HEK293T (cell line): ENCODE measurements around the gene YWHAH.

Source experiments
- CTCF ChIA-PET: fragments of 350-600 bp; formaldehyde crosslinking; extraction: SDS; loops from one replicate; lab custom pipeline; 2021; ENCODE audit warnings: antibody characterized with exemption, inconsistent platforms; lab: Yijun Ruan, JAX
- POLR2A ChIA-PET: fragments of 350-600 bp; formaldehyde crosslinking; extraction: SDS; loops from one replicate; lab custom pipeline; 2020; ENCODE audit warnings: antibody characterized with exemption, inconsistent platforms; lab: Yijun Ruan, JAX
- DNase-seq: peaks from one replicate; pipeline ENCODE4 v3.0.0; 2012; ENCODE audit warnings: mixed read lengths; ENCODE audit errors: extremely low spot score
- ARNT ChIP-seq: fragments of 450-650 bp; IDR thresholded peaks from 2 replicates; pipeline ENCODE4 v1.6.1; 2017; ENCODE audit warnings: mild to moderate bottlenecking
- BHLHE40 ChIP-seq: fragments of 450-650 bp; IDR thresholded peaks from 2 replicates; pipeline ENCODE4 v1.6.1; 2016; ENCODE audit warnings: mild to moderate bottlenecking, moderate library complexity, borderline replicate concordance
- CTBP1 ChIP-seq: fragments of 450-650 bp; IDR thresholded peaks from 2 replicates; pipeline ENCODE4 v1.6.1; 2016; ENCODE audit warnings: borderline replicate concordance
- ELF4 ChIP-seq: fragments of 450-650 bp; IDR thresholded peaks from 2 replicates; pipeline ENCODE4 v1.6.1; 2017; ENCODE audit warnings: antibody characterized with exemption
- FOXA1 ChIP-seq: fragments of 450-650 bp; IDR thresholded peaks from 2 replicates; pipeline ENCODE4 v1.6.1; 2016; ENCODE audit warnings: mild to moderate bottlenecking
- FOXK2 ChIP-seq: fragments of 450-650 bp; IDR thresholded peaks from 2 replicates; pipeline ENCODE4 v1.6.1; 2016; ENCODE audit warnings: mild to moderate bottlenecking
- FOXM1 ChIP-seq: fragments of 450-650 bp; IDR thresholded peaks from 2 replicates; pipeline ENCODE4 v1.6.1; 2017; ENCODE audit warnings: mild to moderate bottlenecking, borderline replicate concordance
- HDGF ChIP-seq: fragments of 450-650 bp; IDR thresholded peaks from 2 replicates; pipeline ENCODE4 v1.6.1; 2017; ENCODE audit warnings: antibody characterized with exemption, borderline replicate concordance
- L3MBTL2 ChIP-seq: fragments of 450-650 bp; conservative IDR thresholded peaks from 2 replicates; pipeline ENCODE4 v1.6.1; 2016; ENCODE audit warnings: mild to moderate bottlenecking
- LEF1 ChIP-seq: fragments of 450-650 bp; IDR thresholded peaks from 2 replicates; pipeline ENCODE4 v1.6.1; 2017; ENCODE audit warnings: mild to moderate bottlenecking, borderline replicate concordance
- NFRKB ChIP-seq: fragments of 450-650 bp; IDR thresholded peaks from 2 replicates; pipeline ENCODE4 v1.6.1; 2016; ENCODE audit warnings: mild to moderate bottlenecking, moderate library complexity
- SP1 ChIP-seq: fragments of 450-650 bp; IDR thresholded peaks from 2 replicates; pipeline ENCODE4 v1.6.1; 2017
- SUZ12 ChIP-seq: fragments of 450-650 bp; IDR thresholded peaks from 2 replicates; pipeline ENCODE4 v1.6.1; 2016; ENCODE audit warnings: mild to moderate bottlenecking
- TARDBP ChIP-seq: fragments of 450-650 bp; IDR thresholded peaks from 2 replicates; pipeline ENCODE4 v1.6.1; 2016
- ZNF384 ChIP-seq: fragments of 450-650 bp; IDR thresholded peaks from 2 replicates; pipeline ENCODE4 v1.6.1; 2016
- TF ChIP-seq, protein P1 (sequence below): fragments of 450-650 bp; IDR thresholded peaks from 2 replicates; pipeline ENCODE4 v1.6.1; 2016

YWHAH gene

DNA sequence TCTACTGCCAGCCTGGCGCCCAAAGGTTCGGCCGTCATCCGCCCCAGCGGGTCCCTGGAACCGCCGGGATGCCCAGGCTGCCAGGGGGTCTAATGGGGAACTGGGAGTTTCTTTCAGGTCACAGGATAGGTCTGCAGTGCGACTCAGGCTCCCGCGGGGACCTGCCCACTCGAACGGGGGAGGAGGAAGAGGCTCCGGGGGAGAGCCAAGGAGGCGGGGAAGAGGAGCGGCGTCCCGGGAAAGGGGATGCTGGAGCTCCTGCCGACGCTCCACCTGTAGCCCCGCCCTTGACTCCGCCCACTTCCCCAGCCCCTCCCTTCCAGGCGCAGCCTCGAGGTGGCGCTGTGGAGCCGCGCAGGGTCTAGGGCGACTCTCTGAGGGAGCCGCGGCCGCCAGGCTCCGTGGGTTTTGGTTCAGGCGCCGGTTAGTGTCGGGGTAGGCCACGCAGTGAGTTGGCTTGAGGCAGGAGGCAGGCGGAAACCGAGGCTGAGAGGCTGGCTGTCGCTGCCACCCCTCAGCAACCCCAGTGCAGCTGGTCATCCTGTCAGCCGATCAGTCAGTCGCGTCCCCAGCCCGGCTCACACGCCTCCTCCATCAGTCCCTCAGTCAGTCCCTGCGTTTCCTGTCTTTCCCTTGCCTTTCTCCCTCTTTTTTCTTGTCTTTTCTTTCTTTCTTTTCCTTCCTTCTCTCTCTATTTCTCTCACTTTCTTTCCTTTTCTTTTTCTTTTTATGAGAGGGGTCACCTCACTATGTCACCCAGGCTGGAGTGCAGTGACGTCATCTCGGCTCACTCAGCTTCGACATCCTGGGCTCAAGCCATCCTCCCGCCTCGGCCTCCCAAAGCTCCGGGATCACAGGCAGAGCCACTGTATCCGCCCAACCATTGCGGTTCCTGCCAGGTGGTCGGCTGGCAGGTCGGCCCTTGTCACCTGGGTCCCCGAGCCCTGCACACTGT, 26.4 kb downstream of the YWHAH start:
- no peak for TF ChIP-seq ZNF384
- TF ChIP-seq FOXK2: no peak
- TF ChIP-seq, protein P1, sequence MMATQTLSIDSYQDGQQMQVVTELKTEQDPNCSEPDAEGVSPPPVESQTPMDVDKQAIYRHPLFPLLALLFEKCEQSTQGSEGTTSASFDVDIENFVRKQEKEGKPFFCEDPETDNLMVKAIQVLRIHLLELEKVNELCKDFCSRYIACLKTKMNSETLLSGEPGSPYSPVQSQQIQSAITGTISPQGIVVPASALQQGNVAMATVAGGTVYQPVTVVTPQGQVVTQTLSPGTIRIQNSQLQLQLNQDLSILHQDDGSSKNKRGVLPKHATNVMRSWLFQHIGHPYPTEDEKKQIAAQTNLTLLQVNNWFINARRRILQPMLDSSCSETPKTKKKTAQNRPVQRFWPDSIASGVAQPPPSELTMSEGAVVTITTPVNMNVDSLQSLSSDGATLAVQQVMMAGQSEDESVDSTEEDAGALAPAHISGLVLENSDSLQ: peak; percentile 44; the same call in 1 of the 2 replicates
- no peak for TF ChIP-seq SUZ12
- no peak for TF ChIP-seq BHLHE40
- no peak for TF ChIP-seq HDGF
- peak; percentile 14; the same call in 1 of the 2 replicates for TF ChIP-seq CTBP1
- TF ChIP-seq L3MBTL2: peak; percentile 23
- no peak for TF ChIP-seq NFRKB
- no peak for TF ChIP-seq ARNT
- no peak for TF ChIP-seq ELF4
- TF ChIP-seq SP1: no peak
- TF ChIP-seq FOXM1: no peak
- TF ChIP-seq LEF1: no peak
- no peak for TF ChIP-seq TARDBP
- no peak for TF ChIP-seq FOXA1
- peak; percentile 99 for DNase-seq
- ChIA-PET POLR2A (interaction anchor here (1.1 to 2.2 kb wide), 7 partner anchors 20 to 309 kb away, joined by 3 to 17 read pairs (median 4); partner anchors contain the start of genes DEPDC5 and PISD), CTCF (interaction anchor here (0.6 to 2.1 kb wide), 46 partner anchors 9 to 438 kb away, joined by 3 to 32 read pairs (median 4); partner anchors contain the start of genes DEPDC5 and PISD)

DNA sequence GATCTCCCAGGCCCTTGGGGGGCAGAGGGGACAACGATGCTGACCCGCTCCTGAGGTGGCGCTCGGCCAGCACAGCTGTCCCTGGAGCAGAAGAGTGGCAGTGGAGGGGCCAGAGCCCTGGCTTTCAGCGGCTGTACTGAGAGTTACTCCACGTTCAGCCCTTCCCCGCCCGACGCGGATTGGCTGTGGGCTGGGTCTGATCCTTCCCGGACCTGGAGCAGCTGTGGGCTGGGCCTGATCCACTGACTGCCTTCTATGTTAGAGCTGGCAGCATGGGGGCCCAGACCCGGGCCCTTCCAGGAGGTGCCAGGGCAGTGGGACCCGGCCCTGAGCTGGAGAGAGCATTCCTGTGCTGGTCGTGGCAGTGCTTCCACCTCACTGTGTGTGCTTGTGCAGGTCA, 27.8 kb downstream of the YWHAH start:
- ChIA-PET POLR2A (no interaction called here), CTCF (interaction anchor here (0.9 kb wide), 1 partner anchor 307 kb away, joined by 4 read pairs; no protein-coding TSS in a partner anchor)
- TF ChIP-seq FOXA1: no peak
- TF ChIP-seq SUZ12: no peak
- no peak for TF ChIP-seq ZNF384
- TF ChIP-seq ELF4: no peak
- TF ChIP-seq, protein P1: no peak
- no peak for TF ChIP-seq BHLHE40
- no peak for TF ChIP-seq SP1
- TF ChIP-seq FOXK2: no peak
- no peak for DNase-seq

DNA sequence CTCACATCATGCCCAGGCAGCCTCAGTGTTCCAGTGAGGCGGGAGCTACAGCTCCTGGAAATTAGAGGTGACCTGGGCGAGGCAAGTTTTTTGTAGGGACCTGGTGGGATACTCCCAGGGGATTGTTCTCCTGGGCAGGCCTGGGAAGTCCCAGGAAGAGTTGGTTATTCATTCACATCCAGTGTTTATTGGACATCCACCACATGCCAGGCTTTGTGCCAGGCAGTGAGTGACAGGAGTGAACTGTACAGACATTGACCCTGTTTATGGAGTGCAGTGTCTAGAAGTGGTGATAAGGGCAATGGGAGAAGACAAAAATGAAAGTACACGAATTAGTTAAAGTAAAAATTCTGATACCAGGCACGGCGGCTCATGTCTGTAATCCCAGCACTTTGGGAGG, 29.4 kb downstream of the YWHAH start:
- ChIA-PET CTCF (interaction anchor here (1.0 kb wide), 1 partner anchor 108 kb away, joined by 4 read pairs; no protein-coding TSS in a partner anchor), POLR2A (interaction anchor here (1.0 to 1.4 kb wide), 2 partner anchors 158 to 311 kb away, joined by 3 read pairs; partner anchors contain the start of gene PISD)
- DNase-seq: no peak
- TF ChIP-seq LEF1 (no peak), FOXA1 (no peak), ZNF384 (no peak)
- TF ChIP-seq, protein P1: no peak

DNA sequence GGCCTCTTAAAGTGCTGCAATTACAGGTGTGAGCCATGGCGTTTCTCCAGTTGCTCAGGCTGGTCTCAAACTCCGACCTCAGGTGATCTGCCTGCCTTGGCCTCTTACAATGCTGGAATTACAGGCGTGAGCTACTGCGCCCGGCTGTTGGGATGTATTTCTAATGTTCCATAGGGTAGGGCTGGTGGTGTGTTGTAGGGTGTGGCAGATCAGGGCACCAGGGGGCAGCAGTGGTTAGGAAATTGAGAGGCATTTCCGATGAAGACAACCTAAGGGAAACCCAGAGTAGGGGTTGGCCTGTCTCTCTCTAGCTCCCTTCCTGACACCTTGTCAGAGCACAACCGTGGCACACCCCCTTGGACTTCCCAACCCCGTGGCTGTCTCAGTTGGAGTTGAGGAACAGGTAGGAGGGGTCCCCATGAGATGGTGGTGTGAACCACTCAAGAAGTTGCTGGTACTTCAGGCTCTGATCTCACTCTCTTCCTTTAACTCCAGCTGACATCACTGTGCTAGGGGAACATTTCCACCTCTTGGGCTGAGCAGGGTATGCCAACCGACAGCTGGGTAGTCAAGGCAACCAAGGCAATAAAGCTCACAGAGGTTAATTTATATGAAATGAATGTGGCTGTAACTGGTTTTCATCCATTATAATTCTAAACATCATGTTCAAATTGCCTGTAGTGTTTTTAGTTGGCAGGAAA, 33.0 kb downstream of the YWHAH start:
- POLR2A ChIA-PET: interaction anchor here (1.0 to 1.3 kb wide), 3 partner anchors 224 to 434 kb away, joined by 3 to 5 read pairs (median 3); partner anchors contain the start of genes DEPDC5, PISD and RTCB
- CTCF ChIA-PET: interaction anchor here (0.6 to 3.1 kb wide), 15 partner anchors 13 to 509 kb away, joined by 3 to 11 read pairs (median 5); no protein-coding TSS in a partner anchor
- peak; percentile 34; the same call in 1 of the 2 replicates for TF ChIP-seq FOXM1
- no peak for TF ChIP-seq ZNF384
- peak; percentile 89 for DNase-seq

DNA sequence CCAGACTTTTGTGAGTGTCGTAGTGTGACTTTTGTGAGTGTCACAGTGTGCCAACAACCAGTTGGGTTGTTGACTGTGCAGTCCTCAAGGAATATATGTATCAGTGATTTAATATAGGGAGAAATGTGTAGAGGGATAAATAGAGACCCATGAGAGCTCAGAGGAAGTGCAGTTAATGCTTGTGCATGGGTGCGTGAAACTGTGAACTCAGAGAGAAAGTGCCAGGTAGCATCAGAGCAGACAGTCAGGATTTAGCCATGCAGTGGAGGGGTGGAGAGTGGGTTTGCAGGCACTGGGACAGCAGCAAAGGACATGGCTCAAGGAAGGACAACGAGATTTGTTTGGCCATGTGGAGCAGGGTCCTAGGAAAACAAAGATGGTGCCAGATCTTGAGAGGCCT, 33.6 kb downstream of the YWHAH start:
- TF ChIP-seq ELF4 (no peak), FOXM1 (no peak), CTBP1 (no peak), ZNF384 (no peak), NFRKB (no peak), L3MBTL2 (no peak), ARNT (no peak), SP1 (no peak), FOXA1 (no peak), HDGF (no peak), FOXK2 (no peak), TARDBP (no peak), LEF1 (no peak), BHLHE40 (no peak), SUZ12 (no peak)
- TF ChIP-seq, protein P1: no peak
- ChIA-PET CTCF (interaction anchor here (0.8 to 3.1 kb wide), 13 partner anchors 12 to 312 kb away, joined by 3 to 11 read pairs (median 6); no protein-coding TSS in a partner anchor), POLR2A (interaction anchor here (1.0 to 1.3 kb wide), 3 partner anchors 225 to 434 kb away, joined by 3 to 5 read pairs (median 3); partner anchors contain the start of genes DEPDC5, PISD and RTCB)
- no peak for DNase-seq
